Medulla oblongata (tissue), 1 donor: ENCODE measurements around the gene DNAJB12.

Source experiments
- DNase-seq: peaks from one replicate; pipeline ENCODE4 v3.0.0-alpha.2; 2015; ENCODE audit errors: extremely low spot score

DNAJB12 gene

GRCh38 chr10:72295330-72295910, 59.3 kb downstream of the DNAJB12 start:
- DNase-seq, result no peak

- no peak for DNase-seq
Observed at GRCh38 chr10:72292223-72292691, 62.5 kb downstream of the DNAJB12 start.

DNA sequence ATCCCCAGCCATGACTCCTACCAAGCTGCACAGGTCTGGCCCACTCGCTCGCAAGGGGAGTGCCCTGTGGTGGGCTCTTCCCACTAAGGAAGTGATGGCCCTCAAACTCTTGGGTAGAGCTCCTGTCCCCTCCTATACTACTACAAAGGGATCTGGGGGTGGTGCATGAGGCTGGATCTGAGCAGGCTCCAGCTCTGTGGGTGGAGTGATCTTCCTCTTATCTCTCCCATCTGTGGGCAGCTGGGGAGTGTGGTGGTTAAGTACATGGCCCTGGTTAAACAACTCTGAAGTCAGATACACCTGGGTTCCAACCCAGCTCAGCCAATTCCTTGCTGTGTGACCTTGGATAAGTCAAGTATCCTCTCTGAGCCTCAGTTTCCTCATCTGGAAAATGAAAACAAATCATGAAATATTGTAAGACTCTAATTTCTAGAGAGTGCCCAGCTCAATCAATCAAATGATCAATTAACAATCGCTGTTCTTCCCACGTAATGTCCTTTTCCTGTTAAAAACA, 63.6 kb downstream of the DNAJB12 start:
- no peak for DNase-seq

DNA sequence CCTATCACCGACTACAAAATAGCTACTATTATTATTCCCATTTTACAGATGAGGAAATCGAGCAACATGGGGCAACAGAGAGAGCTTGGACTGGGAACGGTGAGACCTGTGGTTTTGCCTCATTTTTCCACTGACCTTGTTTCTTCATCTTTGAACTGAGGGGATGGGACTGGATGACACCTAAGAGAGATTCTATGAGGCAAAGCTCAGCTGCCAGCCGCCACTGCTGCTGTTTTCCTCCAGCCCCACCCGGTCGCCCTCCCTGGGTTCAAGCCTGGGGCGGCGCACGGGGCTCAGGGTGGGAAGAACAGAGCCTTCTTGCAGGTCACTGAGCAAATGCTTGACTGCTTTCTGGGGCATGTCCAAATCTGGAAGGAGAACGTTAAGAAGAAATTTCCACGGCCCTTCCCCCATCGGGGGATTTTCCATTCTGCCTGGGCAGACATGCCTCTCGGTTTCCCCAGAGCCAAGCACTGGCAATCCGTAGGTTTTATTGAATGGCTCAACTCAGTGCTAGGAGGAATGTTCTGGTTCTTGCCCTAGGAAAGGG, 68.7 kb downstream of the DNAJB12 start:
- no peak for DNase-seq

GRCh38 chr10:72283131-72283530, 71.6 kb downstream of the DNAJB12 start:
- no peak for DNase-seq
